CD4-positive, alpha-beta memory T cell (primary cell): ENCODE measurements around the gene OTOA. TPM values are rescaled to one million over a fixed set of nuclear protein-coding genes. Genes with fewer than 3 reads are reported as not detected.
"Not testable (repeated sequence)": the region's sequence is repeated elsewhere in the genome, so short reads cannot be mapped to it uniquely, and the experiment has no call there.

Source experiments
- CTCF ChIA-PET: fragments of 350-600 bp; sonication (Branson Sonifier 250); formaldehyde crosslinking; loops from one replicate; lab custom pipeline; 2021; ENCODE audit warnings: inconsistent platforms; ENCODE audit not compliant: partially characterized antibody; lab: Charles Lee
- POLR2A ChIA-PET: fragments of 350-600 bp; sonication (Branson Sonifier 250); formaldehyde crosslinking; loops from one replicate; lab custom pipeline; 2021; ENCODE audit not compliant: partially characterized antibody; lab: Charles Lee
- DNase-seq, 5 donors: peaks; one replicate each; pipeline versions ENCODE4 v3.0.0 to v3.0.0-alpha.2; 2020 to 2022; ENCODE audit warnings: mixed read lengths in 1 of 5
- H3K27ac ChIP-seq: one replicate; pipeline ENCODE4 v1.7.0; 2013; ENCODE audit warnings: low read depth, low read length
- H3K27me3 ChIP-seq: 2 replicates; pipeline ENCODE4 v1.7.0; 2013; ENCODE audit warnings: mild to moderate bottlenecking, low read length, moderate library complexity; ENCODE audit not compliant: insufficient read depth
- H3K36me3 ChIP-seq: 2 replicates; pipeline ENCODE4 v1.7.0; 2013; ENCODE audit warnings: mild to moderate bottlenecking, low read length, moderate library complexity; ENCODE audit not compliant: insufficient read depth
- H3K4me1 ChIP-seq: 2 replicates; pipeline ENCODE4 v1.7.0; 2013; ENCODE audit warnings: mild to moderate bottlenecking, low read length, moderate library complexity; ENCODE audit not compliant: insufficient read depth
- H3K4me3 ChIP-seq, 2 donors: one replicate each; pipeline ENCODE4 v1.7.0; 2013; ENCODE audit warnings: low read length in 2 of 2, mild to moderate bottlenecking in 1 of 2
- H3K9me3 ChIP-seq, 2 donors: one replicate each; pipeline ENCODE4 v1.7.0; 2013; ENCODE audit warnings: low read length in 2 of 2, control low read depth in 1 of 2; ENCODE audit not compliant: control insufficient read depth in 1 of 2
- H3K27ac Mint-ChIP-seq, 7 donors: one replicate each; pipeline ENCODE4 v1.8.0; 2020 to 2021; ENCODE audit warnings: mixed read lengths in 7 of 7, mild to moderate bottlenecking in 6 of 7, inconsistent platforms in 3 of 7, moderate library complexity in 3 of 7
- H3K27me3 Mint-ChIP-seq, 2 donors: one replicate each; pipeline ENCODE4 v1.8.0; 2020 to 2021; ENCODE audit warnings: mixed read lengths in 2 of 2
- H3K36me3 Mint-ChIP-seq, 2 donors: one replicate each; pipeline ENCODE4 v1.8.0; 2020 to 2021; ENCODE audit warnings: mixed read lengths in 2 of 2, inconsistent platforms in 1 of 2, mild to moderate bottlenecking in 1 of 2
- H3K4me1 Mint-ChIP-seq, 4 donors: one replicate each; pipeline ENCODE4 v1.8.0; 2020 to 2021; ENCODE audit warnings: mixed read lengths in 4 of 4, mild to moderate bottlenecking in 1 of 4
- H3K4me3 Mint-ChIP-seq, 8 donors: one replicate each; pipeline ENCODE4 v1.8.0; 2020 to 2021; ENCODE audit warnings: mixed read lengths in 8 of 8, mild to moderate bottlenecking in 7 of 8, moderate library complexity in 6 of 8, inconsistent platforms in 3 of 8
- H3K9me3 Mint-ChIP-seq, 8 donors: one replicate each; pipeline ENCODE4 v1.8.0; 2020 to 2021; ENCODE audit warnings: mixed read lengths in 8 of 8, mild to moderate bottlenecking in 5 of 8, inconsistent platforms in 3 of 8, moderate library complexity in 1 of 8
- intact Hi-C: fragments of 100-400 bp; cut with micrococcal nuclease; formaldehyde crosslinking; loops from one replicate; pipeline ENCODE4 v1.15.1; 2023
- polyA plus RNA-seq, 2 donors: library from polyadenylated mRNA; unstranded; fragments of 300-500 nt; fragmentation: Illumina TruSeq; gene quantifications; one replicate each; pipeline ENCODE4 v1.2.3, GENCODE V29; 2021
- total RNA-seq, 2 experiments: library from RNA; stranded (reverse); gene quantifications; one replicate each; pipeline ENCODE4 v1.2.3, GENCODE V29; 2021

The OTOA gene
- total and polyA plus RNA-seq, 4 experiments from 2014 or later, result 0.11 to 0.17 TPM; not detected in 2

DNA sequence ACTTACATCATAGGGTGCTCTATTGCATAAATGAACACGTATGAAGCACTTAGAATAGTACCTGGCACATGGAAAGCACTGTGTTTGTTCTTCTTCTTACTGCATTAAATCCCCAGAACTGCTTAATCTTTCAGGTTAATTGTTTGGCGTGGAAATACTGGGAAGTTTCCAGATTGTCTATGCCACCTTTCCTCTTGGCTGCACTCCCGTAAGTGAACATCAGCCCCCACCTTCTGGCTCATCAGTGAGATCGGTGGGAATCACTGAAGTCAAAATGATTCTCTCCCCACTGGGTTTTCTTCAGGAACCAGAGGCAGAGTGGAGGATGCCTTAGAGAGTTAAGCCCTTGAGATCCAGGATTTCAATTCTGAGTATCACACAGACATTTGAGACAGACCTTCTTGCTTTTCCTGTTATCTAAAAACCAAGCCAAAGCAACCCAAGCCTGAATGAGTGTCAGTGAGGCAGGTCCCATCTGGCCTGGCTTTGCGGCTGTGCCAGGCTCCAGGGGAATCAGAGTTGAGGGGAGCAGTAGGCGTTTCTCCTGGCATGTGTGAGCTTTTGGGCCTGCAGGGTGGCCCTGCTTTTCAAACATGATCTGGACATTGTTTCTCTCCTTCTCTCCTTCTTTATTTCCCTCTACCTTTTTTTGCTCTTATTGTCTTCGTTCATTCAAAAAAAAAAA, 59.1 kb downstream of the OTOA start:
- ChIA-PET POLR2A (no interaction called here), CTCF (interaction anchor here (2.1 kb wide), 1 partner anchor 14 kb away, joined by 7 read pairs; no protein-coding TSS in a partner anchor)
- no peaks in the 10 kb centered on the region for H3K4me1 ChIP-seq
- no peaks in the 10 kb centered on the region for H3K27me3 ChIP-seq
- H3K4me3 Mint-ChIP-seq, result no peak overlapping the region
- H3K27ac Mint-ChIP-seq, result no peak overlapping the region
- H3K9me3 ChIP-seq, result no peaks in the 10 kb centered on the region
- no peaks in the 10 kb centered on the region for H3K36me3 Mint-ChIP-seq
- H3K27me3 Mint-ChIP-seq, result peaks cover 0 to 6% of the 10 kb centered on the region in 2 donors
- H3K9me3 Mint-ChIP-seq, result peaks cover 0 to 3% (median 0%) of the 10 kb centered on the region in 8 donors
- intact Hi-C loops, result no loop called here
- H3K4me1 Mint-ChIP-seq, result peaks cover 0 to 4% (median 2%) of the 10 kb centered on the region in 4 donors
- H3K36me3 ChIP-seq, result no peaks in the 10 kb centered on the region
- DNase-seq, result no peak
- H3K4me3 ChIP-seq, result no peak overlapping the region
- H3K27ac ChIP-seq, result no peak overlapping the region

DNA sequence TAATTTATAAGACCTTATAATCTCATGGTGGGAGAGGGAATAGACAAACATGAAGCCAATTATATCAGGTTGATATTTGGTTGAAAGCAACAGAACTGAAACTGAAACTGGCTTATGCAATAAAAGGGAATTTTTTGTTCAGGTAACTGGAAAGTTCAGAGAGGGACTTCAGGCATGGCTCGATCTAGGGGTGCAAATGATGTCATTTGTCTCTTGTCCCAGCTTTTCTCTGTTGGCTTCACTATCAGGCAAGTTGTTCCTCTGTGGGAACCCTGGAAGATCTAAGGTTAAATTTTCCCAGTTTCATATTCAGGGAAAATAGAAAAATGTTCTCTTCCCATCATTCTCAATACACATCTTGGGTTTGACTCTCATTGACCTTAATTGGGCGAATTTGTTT, 59.8 kb downstream of the OTOA start:
- Histone ChIP-seq H3K36me3 (no peaks in the 10 kb centered on the region), H3K4me1 (no peaks in the 10 kb centered on the region), H3K27me3 (no peaks in the 10 kb centered on the region), H3K4me3 (no peak overlapping the region), H3K27ac (no peak overlapping the region), H3K9me3 (no peaks in the 10 kb centered on the region)
- Mint-ChIP-seq H3K4me1 (peaks cover 0 to 5% (median 2%) of the 10 kb centered on the region in 4 donors), H3K27me3 (peaks cover 0 to 6% of the 10 kb centered on the region in 2 donors), H3K27ac (no peak overlapping the region), H3K9me3 (peaks cover 0 to 3% (median 0%) of the 10 kb centered on the region in 8 donors), H3K4me3 (no peak overlapping the region), H3K36me3 (no peaks in the 10 kb centered on the region)
- ChIA-PET CTCF (no interaction called here), POLR2A (no interaction called here)
- intact Hi-C loops, result no loop called here
- DNase-seq, result no peak

DNA sequence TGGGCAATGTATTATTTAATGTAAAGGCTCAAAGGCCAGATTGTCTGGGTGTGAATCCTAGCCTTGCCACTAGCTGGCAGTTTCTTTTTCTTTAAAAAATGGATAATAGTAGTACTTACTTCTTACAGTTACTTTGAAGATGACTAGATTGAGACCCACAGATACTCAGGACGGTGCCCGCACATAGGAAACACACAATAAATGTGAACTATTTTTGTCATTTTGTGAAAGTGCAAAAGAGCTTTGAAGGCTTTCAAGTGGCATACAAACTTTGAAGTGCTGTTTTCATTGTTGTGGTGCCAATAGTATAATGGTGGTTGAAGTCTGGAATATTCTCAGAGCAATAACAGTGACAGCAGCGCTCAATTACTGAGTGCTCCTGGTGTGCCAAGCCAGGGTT, 63.6 kb downstream of the OTOA start:
- CTCF ChIA-PET, result interaction anchor here (0.7 kb wide), 1 partner anchor 630 kb away, joined by 3 read pairs; no protein-coding TSS in a partner anchor
- Histone ChIP-seq H3K9me3 (no peaks in the 10 kb centered on the region), H3K4me3 (no peak overlapping the region), H3K27me3 (no peaks in the 10 kb centered on the region), H3K36me3 (no peaks in the 10 kb centered on the region), H3K4me1 (no peaks in the 10 kb centered on the region), H3K27ac (no peak overlapping the region)
- Mint-ChIP-seq H3K4me1 (peaks cover 0 to 7% (median 2%) of the 10 kb centered on the region in 4 donors), H3K27me3 (peaks cover 4 to 11% of the 10 kb centered on the region in 2 donors), H3K9me3 (peaks cover 0 to 3% (median 0%) of the 10 kb centered on the region in 8 donors), H3K36me3 (no peaks in the 10 kb centered on the region), H3K27ac (no peak overlapping the region), H3K4me3 (no peak overlapping the region)
- no peak for DNase-seq
- POLR2A ChIA-PET, result no interaction called here
- intact Hi-C loops, result no loop called here

DNA sequence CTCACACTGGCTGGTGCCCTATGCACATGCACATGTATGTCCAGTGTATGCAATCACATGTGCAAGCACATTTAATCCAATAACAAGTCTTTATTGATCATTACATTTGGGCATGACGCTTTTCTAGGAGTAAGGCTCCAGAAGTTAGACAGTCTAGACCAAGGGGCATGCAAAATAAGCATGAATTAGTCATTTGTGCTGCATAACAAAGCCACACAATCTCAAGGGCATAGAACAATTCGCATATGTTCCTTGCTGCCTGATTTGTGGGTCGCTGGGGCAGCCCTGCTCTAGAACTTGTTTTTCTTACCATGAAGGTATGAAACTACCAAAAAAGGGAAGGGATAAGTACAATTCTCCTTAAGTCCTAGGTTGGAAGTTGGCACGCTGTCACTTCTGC, 67.5 kb downstream of the OTOA start:
- H3K27me3 Mint-ChIP-seq, H3K27ac Mint-ChIP-seq, H3K27me3 ChIP-seq, H3K4me1 Mint-ChIP-seq, POLR2A ChIA-PET, DNase-seq, H3K36me3 ChIP-seq, H3K9me3 Mint-ChIP-seq, H3K4me3 ChIP-seq, H3K27ac ChIP-seq, H3K4me1 ChIP-seq, H3K36me3 Mint-ChIP-seq, intact Hi-C loops, CTCF ChIA-PET, H3K4me3 Mint-ChIP-seq, H3K9me3 ChIP-seq: not testable (repeated sequence)

DNA sequence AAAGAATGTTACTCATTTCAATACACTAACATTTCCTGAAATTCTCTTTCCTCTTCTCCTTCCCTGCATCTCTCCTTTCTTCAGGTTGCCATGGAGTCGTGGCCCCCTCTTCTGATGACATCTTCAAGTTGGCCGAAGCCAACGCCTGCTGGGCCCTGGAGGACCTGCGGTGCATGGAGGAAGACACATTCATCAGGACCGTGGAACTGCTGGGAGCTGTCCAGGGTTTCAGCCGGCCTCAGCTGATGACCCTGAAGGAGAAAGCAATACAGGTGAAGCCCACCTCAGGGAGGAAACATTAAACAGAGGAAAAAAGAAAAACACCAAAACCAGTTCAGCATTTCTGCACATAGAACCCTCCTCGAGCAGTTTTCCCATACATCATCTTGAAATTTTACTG, 76.9 kb downstream of the OTOA start:
- intact Hi-C loops, H3K27ac Mint-ChIP-seq, H3K36me3 ChIP-seq, H3K27me3 Mint-ChIP-seq, DNase-seq, CTCF ChIA-PET, POLR2A ChIA-PET, H3K9me3 ChIP-seq, H3K27ac ChIP-seq, H3K36me3 Mint-ChIP-seq, H3K4me1 ChIP-seq, H3K9me3 Mint-ChIP-seq, H3K4me1 Mint-ChIP-seq, H3K4me3 ChIP-seq, H3K4me3 Mint-ChIP-seq, H3K27me3 ChIP-seq: not testable (repeated sequence)

DNA sequence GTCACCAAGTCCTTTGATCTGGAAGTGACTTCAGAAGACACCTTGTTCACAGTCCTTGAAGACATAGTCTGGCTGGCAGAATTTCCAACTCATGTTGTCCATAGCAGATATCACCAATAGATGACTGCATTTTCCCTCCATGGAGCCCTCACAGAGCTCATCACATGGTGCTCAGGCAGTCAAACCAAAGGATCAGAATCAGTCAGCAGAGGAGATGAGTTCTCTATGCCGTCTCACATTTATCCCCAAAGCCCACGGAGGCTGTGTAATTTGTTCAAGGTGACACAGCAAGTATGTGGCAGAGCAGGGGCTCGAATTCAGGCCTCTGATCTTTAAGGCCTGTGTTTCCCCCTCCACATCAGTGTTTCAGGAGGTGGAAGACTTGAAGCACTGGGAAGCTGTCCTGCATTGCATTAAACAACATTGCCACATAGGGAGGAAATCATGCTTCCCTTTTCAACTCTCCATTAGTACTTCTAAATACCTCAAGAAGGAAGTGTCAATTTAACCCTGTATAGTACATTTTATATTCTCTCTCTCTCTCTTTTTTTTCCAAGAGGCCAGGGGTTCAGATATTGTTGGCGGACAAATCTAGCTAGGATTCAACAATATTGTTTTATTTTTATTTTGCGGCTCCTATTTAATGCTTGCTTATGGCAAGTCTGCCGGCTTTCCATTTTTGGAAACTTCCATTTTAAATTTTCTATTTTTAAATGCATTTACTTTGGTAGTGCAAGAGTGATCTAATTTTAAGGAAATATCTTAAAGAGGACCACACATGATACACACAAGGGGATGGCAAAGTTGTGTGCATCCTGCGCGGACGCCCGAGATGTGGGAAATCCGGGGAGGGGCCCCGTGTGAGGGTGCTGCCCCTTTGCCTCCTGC, 92.7 kb downstream of the OTOA start:
- intact Hi-C loops, H3K27ac Mint-ChIP-seq, DNase-seq: not testable (repeated sequence)

DNA sequence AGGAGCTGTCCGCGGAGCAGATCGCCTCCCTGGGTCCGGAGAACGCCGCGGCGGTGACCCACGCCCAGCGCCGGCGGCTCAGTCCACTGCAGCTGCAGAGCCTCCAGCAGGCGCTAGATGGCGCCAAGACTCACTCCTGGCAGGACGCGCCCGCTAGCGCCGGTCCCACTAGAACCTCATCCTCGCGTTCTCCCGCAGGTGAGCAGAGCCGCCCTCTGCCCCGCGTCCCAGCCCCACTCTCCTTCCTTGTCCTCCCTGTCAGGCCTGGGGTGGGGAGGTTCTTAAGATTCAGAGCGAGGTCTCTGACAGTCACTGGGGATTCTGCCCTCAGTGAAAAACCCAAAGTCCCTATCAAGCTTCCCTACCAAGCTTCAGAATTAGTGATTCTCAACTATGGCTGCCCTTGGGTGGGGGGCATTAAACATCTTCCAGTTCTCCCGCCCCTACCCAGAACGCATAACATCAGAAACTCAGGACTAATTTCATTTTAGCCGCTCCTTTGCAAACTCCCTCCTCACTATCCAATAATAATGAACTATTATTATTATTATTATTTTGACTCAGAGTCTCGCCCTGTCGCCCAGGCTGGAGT, 93.4 kb downstream of the OTOA start:
- H3K27ac ChIP-seq, H3K36me3 Mint-ChIP-seq, H3K27me3 Mint-ChIP-seq, POLR2A ChIA-PET, H3K36me3 ChIP-seq, H3K4me1 Mint-ChIP-seq, intact Hi-C loops, H3K4me3 Mint-ChIP-seq, H3K9me3 Mint-ChIP-seq, H3K4me3 ChIP-seq, H3K9me3 ChIP-seq, H3K27ac Mint-ChIP-seq, H3K27me3 ChIP-seq, DNase-seq, CTCF ChIA-PET, H3K4me1 ChIP-seq: not testable (repeated sequence)

More for the DNA sequence above, 92.7 kb downstream of the OTOA start:
- H3K36me3 ChIP-seq, H3K4me1 Mint-ChIP-seq, H3K36me3 Mint-ChIP-seq, H3K4me3 ChIP-seq, H3K27ac ChIP-seq, H3K27me3 ChIP-seq, POLR2A ChIA-PET, H3K9me3 Mint-ChIP-seq, H3K4me1 ChIP-seq, H3K9me3 ChIP-seq, CTCF ChIA-PET, H3K27me3 Mint-ChIP-seq: not testable (repeated sequence)
- peak overlapping the region in 6 of 8 donors; percentile 26 to 57 (median 43) for H3K4me3 Mint-ChIP-seq
